HG03108 (cell line): ENCODE measurements around the gene RNASEH1.

Experiments used
- ATAC-seq: cut with Tn5 transposase; IDR thresholded peaks from one replicate; pipeline ENCODE4 v1.9.1; 2021; ENCODE audit warnings: moderate library complexity; ENCODE audit not compliant: unreplicated experiment

RNASEH1 gene

DNA sequence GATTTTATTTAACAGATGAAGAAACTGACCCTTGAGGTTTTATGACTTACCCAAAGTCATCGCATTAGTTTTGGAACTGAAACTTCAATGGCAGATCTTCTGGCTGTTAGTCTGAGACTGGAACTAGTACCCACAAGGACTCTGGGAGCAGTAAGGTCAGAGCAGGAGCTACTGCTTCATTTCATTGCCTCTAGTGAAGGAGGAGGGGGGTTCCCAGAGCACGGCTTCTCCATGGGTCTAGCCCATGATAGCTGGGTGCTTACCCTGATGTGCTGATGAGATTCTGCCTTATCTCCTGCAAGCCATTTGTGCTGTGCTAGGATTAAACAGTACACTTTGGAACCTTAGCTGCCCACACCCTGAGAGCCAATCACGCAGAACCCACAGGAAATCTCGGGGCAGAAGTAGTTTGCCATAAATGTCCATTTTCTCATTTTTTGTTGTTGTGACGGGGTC, 5.4 kb upstream of the RNASEH1 start:
- ATAC-seq, result peak; percentile 48

DNA sequence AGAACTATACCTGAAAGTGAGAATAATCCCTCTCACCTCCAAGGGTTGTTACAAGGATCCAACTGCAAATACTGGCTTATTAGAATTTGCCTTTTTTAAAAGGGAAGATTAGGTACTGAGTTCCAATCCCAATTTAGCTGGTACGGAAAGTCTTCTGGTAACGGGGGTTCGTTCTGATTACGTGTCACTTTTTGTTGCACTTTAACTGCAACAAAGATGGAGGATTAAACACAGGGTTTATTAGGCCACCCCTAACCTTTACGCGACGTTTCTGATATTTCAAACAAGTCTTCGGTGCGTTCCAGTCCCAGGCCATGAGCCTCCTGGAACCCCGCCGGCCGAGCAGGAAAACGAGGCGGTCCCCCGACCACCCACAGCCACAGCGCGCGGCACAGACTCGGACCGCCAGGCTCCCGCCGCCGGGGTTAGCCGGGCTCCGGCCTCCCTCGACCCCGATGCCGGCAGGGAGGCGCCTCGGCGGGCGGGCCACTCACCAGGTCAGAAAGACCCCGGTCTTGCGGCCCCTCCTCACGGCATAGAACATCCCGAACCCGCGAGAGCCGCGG, 411 bp downstream of the RNASEH1 start:
- ATAC-seq, result peak; percentile 6

DNA sequence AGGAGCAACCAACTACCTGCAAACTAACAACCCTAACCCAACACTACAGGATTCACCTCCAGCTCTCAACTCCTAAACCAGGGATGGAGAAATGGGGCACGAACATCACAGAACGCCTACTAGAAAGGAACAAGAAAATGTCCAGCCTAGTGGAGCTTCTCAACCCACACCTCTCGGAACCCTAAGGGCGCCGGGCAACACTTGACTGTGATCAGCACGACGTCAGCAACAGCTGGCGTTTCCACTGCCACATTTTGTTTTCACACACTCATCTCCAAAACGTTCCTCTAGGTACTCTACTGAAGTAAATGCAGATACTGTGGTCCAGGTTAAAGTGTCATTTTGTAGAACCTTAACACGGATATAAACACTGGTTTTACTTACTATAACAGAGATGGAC, 4.2 kb downstream of the RNASEH1 start:
- no peak for ATAC-seq

DNA sequence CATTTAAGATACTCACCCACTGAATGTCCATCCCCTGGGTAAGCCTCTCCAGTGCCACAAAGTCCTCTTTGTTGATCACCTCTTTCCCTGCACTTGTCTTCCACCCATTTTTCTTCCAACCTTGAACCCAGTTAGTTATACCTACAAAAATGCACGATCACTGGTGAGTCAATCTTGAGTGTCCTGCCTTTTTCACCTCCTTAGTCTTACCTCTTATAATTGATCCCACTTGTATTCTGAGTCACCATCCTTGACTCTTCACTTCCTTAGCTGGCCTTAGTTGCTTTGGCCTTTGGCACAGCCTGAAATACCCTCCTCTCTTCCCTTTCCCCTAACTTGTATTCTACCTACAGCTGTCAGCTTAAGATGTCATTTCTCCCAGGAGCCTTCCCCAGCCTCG, 10.2 kb downstream of the RNASEH1 start:
- ATAC-seq, result no peak

DNA sequence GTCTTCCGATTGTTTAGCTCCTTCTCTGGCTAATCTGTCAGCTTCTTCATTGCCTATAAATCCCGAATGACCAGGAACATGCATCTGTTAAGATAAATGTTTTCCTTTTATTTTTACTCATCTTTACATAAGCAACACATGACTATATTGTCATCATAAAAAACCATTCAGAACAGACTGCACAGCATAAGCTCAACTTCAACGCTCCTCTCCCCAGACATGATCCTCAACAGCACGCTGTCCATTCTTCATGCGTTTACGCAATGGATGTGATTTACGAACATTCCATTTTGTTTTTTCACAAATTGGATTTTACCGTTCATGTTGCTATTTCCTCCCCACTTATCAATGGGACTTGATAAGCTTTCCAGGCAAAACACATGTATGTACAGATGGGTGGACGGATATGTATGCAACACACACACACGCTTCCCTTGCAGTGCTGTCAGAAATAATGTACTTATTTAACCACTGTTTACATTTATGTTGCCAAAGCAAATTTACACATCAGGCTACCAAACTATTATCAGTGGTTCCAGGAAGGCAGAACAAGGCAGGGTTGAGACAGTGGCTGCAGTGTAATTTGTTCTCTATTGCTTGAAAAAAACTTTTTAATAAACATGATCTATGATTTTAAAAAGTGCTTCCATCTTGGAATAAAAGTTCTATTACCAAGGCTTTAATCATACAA, 12.2 kb downstream of the RNASEH1 start:
- no peak for ATAC-seq

DNA sequence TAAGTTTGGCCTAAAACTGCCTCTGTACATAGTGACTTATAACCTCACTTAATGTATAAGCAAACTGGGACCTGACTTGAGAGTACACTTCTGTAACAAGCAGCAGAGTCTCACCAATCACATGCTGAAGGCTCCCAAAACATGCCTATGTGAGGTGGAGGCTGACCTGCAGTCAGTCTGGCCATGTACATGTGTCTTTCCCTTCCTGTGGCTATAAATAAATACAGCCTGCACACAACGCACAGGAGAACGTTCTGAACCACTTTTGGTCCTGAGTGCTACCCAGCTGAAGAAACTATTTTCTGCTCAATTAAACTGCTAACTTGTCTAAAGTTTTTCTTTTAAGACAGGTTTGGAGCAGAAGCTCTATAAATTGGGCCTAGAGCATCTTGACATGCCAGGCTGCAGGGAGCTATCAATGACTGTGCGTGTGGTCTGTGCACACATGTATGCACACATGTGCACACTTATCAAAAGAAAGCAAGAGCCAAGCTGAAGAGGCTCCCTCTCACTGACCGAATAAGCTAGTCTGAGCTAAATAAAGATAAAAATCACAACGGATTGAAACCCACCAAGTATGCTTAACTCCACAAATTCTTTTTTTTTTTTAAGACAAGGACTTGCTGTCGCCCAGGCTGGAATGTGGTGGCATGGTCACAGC, 15.0 kb downstream of the RNASEH1 start:
- no peak for ATAC-seq

DNA sequence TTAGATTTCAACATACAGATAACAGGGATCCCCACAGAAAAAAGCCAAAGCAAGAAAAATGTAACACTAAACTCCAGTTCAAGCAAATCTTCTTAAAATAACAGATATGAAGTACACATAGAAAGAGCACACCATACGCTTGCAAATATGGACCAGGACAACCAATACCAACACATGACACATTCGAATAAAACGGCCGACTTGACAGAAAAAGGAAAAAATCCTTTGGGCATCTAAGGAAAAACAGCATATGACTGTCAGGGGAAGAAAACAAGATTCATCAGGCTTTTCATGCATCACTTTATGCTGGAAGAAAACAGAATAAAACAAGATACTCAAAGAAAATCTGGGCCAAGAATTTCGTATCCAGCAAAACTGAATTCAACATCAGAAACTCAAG, 16.0 kb downstream of the RNASEH1 start:
- ATAC-seq, result no peak

DNA sequence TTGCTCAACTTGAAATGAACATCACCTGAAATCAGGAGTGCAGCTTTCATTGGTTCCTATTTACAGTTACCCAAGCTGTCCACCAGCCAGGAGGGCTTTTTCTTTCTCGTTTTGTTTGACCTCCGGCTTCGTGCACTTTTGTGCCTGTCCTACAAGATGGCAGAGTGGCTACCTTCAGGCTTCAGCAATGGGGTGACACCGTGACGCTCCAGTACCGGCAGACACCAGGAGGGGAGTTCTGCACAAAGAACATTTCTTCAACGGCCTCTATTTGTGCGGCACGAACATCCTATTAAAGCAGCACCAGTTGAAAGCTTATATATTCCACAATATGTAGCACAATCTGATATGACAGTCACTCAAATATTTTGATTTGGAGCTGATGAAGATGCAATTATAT, 18.3 kb downstream of the RNASEH1 start:
- no peak for ATAC-seq

DNA sequence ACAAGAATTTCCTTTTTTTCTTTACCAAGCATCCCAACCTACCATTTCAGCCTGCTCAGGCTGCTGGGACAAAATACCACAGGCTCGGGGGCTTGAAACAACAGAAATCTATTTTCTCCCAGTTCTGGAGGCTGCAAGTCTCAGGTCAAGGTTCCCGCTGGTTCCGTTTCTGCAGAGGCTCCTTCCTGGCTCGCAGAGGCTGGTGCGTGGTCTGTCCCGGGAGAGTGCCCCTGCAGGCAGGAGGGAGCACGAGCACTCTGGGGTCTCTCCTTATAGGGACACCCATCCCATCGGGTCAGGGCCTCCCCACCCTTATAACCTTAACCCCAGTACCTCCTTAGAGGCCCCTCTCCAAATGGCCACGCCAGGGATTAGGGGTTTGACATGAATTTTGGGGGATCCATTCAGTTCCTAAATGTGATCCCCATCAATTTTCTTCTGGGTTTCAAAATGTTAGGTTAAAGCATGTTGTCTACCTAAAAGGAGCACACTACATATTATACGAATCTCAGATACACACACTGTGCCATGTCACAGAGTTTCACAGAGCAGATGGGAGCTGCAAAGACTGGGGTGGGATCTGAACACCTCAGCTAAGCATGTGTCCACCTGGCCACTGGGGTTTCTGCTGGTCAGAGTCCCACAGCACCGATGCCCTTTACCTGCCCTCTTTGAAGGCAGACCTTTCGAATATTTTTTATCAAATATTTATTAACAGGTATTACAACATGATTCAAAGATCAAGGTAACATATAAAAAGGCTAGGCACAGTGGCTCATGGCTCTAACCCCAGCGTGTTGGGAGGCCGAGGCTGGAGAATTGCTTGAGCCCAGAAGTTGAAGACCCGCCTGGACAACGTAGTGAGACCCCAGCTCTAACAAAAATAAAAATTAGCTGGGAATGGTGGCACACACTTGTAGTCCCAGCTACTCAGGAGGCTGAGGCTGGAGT, 21.2 kb downstream of the RNASEH1 start:
- no peak for ATAC-seq

DNA sequence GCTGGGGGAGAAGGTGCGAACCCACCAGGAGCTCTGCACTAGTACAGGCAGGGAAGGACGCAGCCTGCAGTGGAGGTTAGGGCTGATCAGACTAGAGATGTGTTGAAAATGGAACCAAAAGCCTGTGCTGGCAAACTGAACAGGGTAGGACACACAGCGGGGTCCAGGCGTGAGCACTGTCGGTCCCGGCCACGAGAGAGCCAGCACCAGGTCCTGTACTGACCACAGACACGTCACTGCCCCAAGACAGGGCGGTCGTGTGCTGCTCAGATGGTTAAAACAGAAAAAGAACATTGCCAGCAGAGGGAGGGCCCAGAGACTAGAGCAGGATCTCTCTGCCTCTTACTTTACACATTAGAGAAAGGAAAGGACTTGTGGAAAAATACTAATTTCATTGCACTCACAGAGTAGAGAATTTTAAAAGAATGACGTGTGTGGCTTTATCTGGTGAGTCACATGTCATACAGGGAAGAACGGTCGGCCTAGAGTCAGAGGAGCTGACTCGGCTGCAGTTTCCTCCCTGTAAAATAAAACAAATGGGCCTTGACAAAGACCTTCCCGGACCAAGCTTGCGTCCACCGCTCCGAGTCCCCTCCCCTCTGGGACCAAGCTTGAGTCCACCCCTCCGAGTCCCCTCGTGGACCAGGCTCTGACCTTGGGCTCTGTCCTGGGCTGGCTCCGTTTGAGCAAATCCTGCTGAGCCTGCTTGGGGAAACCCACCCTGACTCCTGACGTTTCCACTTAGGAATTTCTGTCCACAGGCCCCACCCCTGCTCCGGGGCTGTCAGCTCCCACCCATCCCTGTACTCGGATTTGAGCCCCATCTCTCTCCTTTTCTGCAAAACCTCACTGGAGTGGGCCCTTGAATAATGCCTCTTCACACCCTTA, 22.1 kb downstream of the RNASEH1 start:
- ATAC-seq, result no peak

DNA sequence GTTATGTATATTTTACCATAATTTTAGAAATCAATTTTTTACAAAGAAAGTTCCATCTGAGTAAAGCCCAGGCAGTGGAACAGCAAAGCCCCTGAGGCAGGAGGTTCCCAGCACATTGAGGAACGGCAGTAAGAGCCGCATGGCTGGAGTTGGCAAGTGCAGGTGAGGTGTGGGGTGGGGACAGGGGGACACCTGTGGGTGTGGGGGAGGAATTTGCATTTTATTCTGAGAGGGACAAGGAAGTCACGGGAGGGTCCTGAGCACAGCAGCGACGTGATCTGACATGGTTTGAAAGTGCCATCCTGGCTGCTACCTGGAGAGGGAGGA, 22.7 kb downstream of the RNASEH1 start:
- ATAC-seq, result no peak

DNA sequence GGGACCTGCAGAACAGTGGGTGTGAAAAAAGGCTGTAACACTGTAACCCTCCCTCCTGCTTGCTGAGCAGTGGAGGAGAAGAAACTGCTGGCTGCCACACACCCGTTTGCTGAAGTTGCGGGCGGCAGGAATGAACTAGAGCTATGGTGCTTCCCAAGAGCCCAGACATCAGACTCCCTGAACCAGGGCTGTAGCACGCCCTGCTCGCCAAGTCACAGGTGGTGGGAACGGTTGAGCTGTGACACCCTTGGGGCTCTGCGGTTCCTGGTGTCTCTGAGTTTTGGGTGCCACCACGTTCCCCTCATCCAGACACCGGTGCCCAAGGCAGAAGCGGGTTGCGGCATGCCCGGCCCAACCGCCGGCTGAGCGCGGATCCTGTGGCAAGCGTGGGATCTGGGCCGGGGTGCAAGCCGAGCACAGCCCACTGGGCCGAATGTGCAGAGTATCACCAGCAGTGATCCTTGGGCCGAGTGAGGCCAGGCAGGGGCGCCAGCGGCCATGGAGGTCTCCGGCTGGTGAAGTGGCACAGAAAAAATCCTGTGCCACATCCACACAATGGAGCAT, 23.8 kb downstream of the RNASEH1 start:
- ATAC-seq, result no peak

DNA sequence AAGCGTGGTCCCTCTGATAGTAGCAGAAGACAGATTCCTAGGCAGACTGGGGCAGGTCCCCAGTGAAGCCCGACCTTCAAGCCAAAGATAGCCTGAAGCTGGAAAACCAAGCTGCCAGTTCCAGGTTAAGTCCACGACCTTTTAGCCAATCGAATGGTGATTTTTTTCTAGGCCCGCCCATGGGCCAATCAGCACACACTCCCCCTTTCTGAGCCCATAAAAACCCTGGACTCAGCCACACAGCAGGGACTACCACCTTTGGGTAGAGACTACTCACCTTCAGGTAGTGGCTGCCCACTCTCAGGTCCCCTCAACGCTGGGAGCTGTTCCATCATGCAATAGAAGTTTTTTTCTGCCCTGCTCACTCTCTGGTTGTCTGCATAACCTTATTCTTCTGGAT, 24.3 kb downstream of the RNASEH1 start:
- no peak for ATAC-seq

DNA sequence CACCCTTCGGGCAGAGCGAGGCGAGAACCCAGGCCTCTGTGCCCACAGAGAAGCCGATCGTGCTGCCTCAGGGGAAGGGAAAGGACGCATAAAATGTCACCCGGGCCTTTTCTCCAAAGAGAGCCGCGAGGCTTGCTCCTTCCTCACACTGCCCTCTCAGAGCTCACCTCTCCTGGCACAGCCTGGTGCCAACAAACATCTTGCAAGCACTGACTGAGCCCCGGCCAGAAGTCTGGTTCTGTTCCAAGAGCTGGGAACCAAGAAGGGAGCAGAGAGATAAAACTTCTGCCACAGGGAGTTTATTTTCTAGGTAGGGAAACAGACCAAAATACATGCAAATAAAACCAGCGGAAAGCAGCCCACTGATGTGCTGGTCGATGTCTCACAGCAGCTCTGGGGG, 25.2 kb downstream of the RNASEH1 start:
- no peak for ATAC-seq

DNA sequence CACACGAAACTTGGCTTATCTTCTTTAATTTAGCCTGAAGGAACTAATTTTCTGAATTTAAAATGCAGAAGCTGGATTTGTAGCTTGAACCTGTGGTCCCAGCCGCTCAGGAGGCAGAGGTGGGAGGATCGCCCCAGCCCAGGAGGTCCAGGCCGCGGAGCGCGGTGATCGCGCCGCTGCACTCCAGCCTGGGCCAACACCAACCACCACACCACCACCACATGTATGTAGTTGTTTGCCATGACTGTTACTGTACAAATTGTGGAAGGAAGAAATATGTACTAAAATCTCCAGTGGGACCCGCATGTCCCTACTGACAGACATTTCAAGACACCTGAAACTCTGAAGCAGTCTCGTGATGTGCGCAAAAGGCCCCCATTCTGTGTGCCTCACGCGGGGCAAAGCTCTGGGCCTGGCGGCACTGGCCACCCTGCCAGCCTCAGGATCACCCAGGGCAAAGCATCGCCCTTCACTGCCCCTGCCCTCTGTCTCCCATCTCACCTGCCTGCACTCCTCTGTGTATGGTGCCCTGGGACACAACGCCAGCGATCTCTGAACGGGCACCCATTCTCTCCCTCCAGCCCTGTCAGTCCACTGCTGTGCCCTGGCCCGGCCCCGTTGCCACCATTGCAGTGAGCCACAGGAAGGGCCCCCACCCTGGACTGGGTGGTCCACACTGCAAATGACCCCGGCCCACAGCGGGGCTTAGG, 28.7 kb downstream of the RNASEH1 start:
- ATAC-seq, result no peak

DNA sequence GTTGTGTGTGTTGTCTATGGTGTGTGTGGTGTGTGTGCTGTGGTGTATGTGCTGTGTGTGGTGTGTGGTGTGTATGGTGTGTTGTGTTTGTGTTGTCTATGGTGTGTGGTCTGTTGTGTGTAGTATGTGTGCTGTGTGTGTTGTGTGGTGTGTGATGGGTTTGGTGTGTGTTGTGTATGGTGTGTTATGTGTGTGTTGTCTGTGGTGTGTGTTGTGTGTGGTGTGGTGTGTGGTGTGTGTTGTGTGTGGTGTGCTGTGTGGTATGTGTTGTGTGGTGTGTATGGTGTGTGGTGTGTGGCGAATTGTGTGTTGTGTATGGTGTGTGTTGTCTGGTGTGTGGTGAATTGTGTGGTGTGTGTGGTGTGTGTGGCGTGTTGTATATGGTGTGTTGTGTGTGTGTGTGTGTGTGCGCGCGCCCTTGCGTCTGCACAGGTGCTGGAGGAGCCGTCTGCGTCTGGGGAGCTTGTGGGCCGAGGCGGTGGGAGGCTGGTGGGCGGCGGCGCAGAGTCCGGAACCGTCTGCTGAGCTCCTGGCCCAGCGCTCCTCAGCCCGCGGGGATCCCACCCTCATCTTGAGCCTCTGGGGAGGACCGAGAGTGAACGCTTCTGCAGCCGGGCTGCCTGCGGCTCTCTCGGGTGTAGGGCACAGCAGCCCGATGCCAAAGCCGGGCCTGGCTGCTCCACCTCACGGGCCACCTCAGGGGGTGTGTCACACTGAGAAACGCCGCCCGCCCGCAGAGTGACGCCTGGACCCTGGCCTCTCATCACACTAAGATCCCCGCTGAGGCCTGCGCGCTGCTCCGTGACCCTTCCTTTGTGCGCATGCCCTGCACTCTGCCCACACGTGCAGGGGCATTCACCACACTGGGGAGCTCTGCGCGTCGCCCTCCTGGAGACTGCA, 30.0 kb downstream of the RNASEH1 start:
- no peak for ATAC-seq

DNA sequence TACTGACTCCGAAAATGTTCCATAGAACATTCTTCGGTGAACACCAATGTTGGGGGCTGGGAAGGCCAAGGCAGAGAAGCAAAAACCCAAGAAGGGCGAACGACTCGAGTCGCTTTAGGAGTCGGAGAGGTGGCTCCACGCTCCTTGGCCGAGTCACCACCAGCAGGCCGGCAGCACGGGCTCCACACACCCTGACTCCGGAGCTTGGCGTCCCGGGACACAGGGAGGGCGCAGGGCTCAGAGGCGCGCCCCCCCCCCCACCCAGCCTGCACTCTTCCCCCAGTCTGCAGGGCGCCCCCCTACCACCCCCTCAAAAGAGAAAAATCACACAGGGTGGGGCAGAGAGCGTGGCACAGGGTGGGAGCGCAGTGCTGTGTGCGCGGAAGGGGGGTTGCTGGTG, 31.3 kb downstream of the RNASEH1 start:
- no peak for ATAC-seq

DNA sequence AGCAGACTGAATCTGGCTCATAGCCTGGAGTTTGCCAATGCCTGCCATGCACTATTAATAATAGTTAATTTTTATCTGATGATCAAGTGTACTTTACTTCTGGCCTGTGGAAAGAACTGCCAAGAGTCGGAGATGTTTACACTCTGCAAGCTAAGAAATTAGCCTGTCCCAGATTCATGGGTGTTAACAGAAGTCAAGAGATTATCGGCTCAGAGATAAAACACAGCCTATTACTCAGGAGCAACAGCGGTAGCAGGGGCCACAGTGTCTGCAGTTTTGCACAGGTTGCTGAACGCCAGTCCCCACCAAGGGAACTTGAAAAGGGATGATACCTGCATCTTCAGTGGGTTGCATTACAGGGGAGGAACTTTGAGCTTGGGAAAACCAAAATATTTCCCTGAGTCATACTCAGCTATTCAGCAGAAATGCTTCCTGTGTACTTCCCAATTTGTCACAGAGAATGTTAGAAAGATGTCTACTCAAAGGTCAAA, 34.5 kb downstream of the RNASEH1 start:
- ATAC-seq, result no peak
